Esophagus mucosa (tissue), 1 donor: ENCODE results near the gene TBL2. TPM values are rescaled to one million over a fixed set of nuclear protein-coding genes. Genes with fewer than 3 reads are reported as not detected.
A peak's percentile ranks its signal among the peaks of the same experiment; 100 is the strongest.
"Not testable (repeated sequence)": the region's sequence is repeated elsewhere in the genome, so short reads cannot be mapped to it uniquely, and the experiment has no call there.

Experiments used
- ATAC-seq: fragments of 200-7000 bp; cut with Tn5 transposase; one replicate; pipeline ENCODE4 v1.9.1; 2020
- total RNA-seq: library from RNA; stranded (reverse); gene quantifications from one replicate; pipeline ENCODE4 v1.2.4, GENCODE V29; 2023
- donor health status: DM: yes; HTN: yes; CAD: no.

The TBL2 gene
- total RNA-seq, 1 donor from 2014 or later: 19.2 TPM

DNA sequence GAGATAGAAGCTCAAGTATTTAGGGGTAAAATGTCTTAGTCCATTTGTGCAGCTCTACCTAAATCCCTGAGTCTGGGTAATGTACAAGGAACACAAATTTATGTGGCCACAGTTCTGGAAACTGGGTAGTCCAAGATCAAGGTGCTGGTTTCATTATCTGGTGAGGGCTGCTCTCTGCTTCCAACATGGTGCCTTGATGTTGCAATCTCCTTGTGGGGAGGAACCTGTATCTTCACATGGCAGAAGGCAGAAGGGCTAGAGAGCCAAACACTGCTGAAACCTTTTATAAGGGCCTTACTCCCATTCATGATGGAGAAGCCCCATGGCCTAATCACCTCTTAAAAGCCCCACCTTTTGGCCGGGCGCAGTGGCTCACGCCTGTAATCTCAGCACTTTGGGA lies 47.6 kb downstream of the TBL2 start:
- no peak for ATAC-seq

DNA sequence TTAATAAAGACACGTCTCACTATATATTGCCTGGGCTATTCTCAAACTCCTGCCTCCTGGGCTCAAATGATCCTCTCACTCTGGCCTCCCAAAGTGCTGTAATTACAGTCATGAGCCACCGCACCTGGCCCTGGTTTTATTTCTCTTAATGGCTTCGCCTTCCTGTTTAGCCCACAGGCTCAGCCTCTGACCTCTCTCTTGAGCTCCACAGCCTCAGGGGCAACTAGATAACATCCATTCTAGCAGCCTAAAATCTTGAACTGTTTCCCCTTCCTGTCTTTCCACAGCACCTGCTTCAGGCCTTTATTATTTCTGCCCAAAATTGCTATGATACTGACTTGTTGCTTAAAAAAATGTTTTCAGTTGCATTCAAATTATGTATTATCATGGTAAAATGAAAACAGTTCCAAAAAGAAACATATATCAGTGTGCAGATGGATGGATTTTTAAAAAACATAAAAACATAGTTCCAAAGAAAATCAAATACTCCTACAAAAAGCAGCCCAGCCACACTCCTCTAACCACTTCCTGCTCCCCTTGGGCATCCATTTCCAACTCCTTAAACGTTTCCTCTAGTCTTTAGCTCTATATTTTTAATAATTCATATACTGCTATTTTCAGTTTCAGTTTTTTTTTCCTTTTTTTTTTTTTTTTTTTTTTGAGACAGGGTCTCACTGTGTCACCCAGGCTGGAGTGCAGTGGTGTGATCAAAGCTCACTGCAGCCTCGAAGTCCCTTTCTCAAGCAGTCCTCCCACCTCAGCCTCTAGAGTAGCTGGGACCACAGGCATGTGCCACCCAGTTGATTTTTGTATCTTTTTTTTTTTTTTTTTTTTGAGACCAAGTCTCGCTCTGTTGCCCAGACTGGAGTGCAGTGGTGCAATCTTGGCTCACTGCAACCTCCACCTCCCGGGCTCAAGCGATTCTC lies 51.2 kb downstream of the TBL2 start:
- ATAC-seq: no peak

DNA sequence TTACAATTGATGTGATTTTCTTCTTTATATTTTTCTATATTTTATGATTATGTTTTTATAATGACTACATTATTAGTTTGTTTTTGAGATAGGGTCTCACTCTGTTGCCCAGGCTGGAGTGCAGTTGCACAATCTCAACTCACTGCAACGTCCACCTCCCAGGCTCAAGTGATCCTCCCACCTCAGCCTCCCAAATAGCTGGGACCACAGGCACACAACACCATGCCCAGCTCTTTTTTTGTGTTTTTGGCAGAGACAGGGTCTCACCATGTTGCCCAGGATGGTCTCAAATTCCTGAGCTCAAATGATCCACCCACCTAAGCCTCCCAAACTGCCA lies 52.3 kb downstream of the TBL2 start:
- ATAC-seq: not testable (repeated sequence)

DNA sequence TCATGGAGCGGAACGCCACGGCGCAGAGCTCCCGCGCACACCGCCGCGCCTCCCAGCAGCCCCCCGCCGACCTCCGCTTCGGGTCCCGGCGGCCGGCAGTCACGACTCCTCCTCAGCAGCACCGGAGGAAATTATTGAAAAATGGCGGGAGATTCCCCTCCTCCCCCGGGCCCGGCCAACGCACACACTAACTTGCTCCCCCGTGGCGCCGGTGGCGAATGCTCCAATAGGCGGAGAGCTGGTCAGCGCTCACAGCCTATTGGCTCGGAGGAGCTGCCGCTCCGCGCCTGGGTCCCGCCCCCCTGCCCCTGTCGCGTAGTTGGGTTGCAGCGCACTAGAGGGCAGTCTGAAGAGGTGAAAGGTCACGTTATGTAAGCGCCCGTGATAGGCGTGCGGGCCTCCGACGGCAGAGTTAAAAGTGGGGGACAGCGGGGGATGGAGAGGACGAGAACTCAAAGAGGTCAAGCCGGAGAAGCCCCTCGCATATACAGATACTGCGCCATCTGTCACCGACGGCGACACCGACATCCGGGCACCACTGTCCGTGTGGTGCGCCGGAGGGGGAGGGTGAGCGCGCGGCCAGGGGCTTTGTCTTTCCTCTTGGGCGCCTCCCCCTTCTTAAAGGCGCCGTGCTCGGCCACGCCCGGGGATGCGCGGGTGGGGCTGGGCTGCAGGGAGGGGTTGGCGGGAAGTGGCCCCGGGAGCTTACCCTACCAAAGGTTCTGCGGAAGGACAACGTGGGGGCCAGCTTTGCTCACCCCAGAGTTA lies 56.1 kb downstream of the TBL2 start, which contains the start of gene BAZ1B:
BAZ1B (minus strand) TSS at position 189 of the 768 bp plus-strand sequence. CDS start 360 bp downstream, outside the sequence.
- ATAC-seq: peak; percentile 99

DNA sequence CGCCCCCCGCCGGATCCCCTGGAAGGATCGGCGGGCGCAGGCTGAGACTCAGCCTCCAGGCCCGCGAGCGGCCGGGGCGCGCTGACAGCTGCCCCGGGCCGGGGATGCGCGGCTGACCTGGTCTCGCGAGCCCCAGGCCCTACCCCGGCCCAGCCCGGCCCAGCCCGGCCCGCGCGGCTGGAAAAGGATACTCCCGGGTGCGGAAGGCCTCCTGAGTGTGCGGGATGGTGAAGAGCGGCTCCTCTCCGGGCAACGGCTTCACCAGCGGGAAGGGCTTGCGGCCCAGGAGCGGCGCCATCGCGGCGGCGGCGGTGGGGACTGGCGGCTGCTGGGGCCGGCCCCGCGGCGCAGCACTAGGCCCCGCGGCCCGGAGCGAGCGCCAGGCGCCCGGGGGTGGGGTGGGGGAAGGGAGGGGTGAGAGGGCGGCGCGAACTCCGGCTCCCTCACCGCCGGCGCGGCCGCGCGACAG lies 56.7 kb downstream of the TBL2 start:
- ATAC-seq: peak; percentile 71

DNA sequence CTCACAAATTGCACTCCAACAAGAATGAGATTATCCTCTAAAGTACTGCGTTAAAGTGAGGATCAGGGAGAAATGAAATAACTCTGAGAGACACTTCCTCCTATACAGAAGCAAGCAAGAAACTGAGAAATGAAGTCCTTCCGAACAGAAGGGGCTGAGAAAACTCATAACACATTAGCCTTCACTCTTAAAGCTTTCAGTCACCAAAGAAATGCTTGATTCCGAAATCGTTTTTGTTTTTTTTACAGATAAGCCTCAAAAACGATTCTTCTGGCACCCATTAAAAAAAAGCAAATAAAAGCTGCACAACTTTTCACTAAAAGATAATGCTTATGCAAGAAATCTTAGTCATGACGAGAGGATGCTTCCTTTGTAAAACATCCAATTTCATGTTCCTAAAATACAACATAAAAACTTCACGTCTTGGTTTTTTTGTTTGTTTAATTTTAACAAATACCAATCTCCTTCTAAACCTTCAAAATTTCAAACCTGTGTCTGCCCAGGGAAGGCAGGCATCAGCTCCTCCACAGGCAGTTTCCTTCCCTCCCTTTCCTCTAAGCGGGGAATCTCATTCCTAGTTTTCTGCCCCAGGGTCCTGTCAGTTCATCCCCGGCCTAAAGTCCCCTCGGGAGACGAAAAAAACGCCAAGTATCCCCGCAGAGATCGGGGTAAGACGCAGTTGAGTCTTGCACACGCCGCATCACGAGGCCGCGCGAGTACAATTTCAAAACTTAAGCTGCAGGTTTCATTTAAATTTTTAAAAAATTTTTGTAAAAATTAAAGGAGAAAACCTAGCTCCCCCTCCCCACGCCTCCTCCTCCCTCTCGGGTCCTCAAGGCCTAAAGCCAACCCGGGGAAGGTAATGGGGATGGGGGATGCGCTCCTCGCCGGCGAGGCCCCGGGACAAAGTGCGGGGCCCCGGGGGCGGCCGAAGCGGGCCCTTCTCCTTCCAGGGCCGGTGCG lies 57.4 kb downstream of the TBL2 start:
- ATAC-seq: no peak

DNA sequence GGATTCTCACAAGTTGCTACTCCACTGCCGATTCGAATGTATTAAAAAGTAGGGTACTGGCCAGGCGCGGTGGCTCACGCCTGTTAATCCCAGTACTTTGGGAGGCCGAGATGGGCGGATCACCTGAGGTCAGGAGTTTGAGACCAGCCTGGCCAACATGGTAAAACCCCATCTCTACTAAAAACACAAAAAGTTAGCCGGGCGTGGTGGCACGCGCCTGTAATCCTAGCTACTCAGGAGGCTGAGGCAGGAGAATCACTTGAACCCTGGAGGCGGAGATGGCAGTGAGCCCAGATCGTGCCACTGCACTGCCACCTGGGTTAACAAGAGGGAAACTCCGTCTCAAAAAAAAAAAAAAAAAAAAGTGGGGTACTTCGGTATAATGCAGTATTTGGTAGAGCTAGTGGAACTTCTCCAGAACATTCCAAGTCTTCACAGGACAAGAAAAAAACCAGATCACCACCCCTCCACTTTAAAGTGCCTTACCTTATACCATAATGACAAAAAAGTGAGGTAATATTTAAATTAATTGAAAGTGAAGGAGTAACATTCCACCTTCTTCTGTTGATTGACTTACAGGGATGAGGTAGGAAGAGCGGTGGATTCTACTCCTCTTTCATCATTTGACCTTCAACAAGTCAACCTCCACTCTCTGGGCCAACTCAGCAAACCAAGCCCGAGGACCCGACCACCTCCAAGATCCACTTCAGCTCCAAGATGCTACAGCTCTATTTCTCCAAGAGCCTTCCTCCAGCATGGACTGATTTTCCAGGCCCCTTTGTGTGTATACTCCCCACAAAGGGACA lies 58.3 kb downstream of the TBL2 start:
- no peak for ATAC-seq

DNA sequence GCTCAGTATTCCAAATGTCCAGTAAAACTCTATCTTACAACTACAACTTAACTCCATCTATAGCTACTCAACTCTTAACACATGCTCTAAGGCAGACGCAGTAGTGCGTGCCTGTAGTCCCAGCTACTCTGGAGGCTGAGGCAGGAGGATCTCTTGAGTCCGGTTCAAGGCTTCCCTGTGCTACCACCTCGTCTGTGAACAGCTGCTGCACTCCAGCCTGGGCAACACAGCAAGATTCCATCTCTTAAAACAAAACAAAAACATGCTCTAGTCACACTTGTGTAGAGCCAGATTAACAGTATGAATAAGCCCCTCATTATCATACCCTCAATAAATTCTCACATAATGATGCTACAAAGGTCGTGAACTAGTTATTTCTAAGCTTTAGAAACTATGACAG lies 59.9 kb downstream of the TBL2 start:
- ATAC-seq: no peak

Other genes starting within 250 kb of the TBL2 start
- gene FZD9, start 144.8 kb downstream of the TBL2 start, total RNA-seq: 0.24 TPM
- gene BAZ1B, start 56.3 kb downstream of the TBL2 start, total RNA-seq: 22.3 TPM
- gene BCL7B, start 20.9 kb downstream of the TBL2 start, total RNA-seq: 34.8 TPM
- gene MLXIPL, start 45.9 kb upstream of the TBL2 start, total RNA-seq: 0.52 TPM
- gene VPS37D, start 89.3 kb upstream of the TBL2 start, total RNA-seq: 0.32 TPM
- 7.3 TPM for gene DNAJC30, start 104.9 kb upstream of the TBL2 start, total RNA-seq
- 39.2 TPM for gene BUD23, start 105.0 kb upstream of the TBL2 start, total RNA-seq
- gene STX1A, start 141.1 kb upstream of the TBL2 start, total RNA-seq: 1.2 TPM
- 11.7 TPM for gene ABHD11, start 160.2 kb upstream of the TBL2 start, total RNA-seq
- 0.64 TPM for gene CLDN3, start 191.7 kb upstream of the TBL2 start, total RNA-seq